GM18499 (cell line): ENCODE measurements around the gene DLEC1.
"Not testable (repeated sequence)": the region's sequence is repeated elsewhere in the genome, so short reads cannot be mapped to it uniquely, and the experiment has no call there.

Experiments
- ATAC-seq: cut with Tn5 transposase; IDR thresholded peaks from one replicate; pipeline ENCODE4 v1.9.1; 2021; ENCODE audit warnings: moderate number of reproducible peaks; ENCODE audit not compliant: insufficient read depth, unreplicated experiment

Gene DLEC1

GRCh38 chr3:38077073-38077472, 38.1 kb downstream of the DLEC1 start:
- not testable (repeated sequence) for ATAC-seq

- ATAC-seq, result not testable (repeated sequence)
These were observed 43.3 kb downstream of the DLEC1 start for GRCh38 chr3:38082296-38082695.

GRCh38 chr3:38083254-38083653, 44.2 kb downstream of the DLEC1 start:
- not testable (repeated sequence) for ATAC-seq

- ATAC-seq, result no peak
These were observed 44.9 kb downstream of the DLEC1 start for GRCh38 chr3:38083871-38084333.

DNA sequence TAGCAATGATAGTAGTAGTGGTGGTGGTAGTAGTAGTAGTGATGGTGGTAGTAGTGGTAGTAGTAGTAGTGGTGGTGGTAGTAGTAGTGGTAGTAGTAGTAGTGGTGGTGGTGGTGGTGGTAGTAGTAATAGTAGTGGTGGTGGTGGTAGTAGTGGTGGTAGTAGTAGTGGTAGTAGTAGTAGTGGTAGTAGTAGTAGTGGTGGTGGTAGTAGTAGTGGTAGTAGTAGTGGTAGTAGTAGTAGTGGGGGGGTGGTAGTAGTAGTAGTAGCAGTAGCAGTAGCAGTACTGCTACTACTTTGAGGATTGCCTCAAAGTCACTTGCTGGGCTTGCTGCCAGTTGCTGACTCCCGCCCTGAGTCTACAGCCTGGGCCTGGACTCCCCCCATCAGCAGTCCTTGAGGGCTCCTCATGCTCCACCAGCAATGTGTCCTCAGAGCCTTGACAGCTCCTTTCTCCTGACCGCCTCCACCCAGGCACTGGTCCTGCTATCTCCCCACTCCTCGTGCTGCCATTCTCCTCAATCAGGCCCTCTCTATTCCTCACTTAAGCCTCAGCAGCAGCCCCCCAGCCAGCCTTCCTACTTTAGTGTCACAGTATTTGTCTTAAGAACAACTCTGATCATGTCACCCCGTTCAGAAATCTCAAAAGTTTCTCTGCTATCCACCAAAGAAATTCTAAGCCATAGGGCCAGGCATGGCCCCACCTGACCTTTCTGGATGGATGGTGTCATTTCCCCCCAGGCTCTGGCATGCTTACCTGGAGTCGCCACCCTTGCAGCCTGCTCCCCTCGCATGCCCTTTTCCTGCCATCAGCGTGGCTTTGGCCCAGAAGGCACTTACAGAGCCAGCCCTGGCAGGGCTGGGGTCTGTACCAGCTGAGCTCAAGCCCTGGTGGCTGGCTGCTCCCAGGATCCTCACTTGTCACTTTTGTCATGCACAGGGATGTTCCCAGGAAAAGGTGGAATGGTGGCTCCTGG, 45.6 kb downstream of the DLEC1 start:
- no peak for ATAC-seq

DNA sequence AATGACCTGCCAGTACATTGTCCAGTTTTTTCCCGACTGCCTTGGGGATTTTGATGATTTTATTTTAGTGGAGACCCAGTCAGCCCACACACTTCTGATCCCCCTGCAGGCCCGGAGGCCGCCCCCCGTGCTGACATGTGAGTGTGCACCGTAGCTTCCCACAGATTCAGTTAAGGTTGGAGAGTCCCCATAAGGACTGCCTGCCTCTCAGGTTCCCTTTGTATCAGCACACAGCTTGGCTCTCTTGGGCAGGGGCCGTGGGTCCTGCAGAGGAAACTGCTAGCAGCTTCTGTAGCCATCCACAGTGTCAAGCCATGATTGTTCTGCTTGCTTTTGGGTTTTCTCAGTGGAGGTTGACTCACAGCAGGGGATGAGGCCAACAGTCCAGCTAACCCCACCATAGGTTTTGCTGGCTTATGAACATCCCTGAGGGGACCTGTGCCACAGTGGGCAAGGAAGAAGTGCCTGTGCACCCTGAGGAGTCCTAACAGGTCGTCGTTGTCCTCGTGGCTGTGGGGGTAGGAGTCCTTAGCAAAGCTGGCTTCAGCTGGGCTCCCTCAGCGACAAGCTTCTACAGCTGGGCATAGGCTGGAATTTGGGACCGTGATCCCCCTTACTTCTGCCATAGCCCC, 46.4 kb downstream of the DLEC1 start:
- ATAC-seq, result no peak

DNA sequence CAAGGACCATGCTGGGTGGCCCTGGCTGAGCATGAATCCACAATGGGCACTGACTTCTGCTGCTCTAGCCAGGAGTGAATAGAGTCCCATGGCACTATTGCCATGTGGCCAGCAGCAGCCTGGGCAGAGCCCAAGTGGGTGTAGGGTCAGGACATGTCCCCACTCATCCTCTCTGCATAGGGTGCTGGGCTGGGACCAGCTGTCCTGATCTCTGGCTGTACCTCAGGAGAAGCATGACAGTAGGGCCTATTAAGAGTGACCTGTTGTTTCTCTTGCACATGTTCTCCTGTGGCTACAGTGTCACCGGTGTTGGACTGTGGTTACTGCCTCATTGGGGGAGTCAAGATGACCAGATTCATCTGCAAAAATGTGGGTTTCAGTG, 46.9 kb downstream of the DLEC1 start:
- ATAC-seq, result no peak

- no peak for ATAC-seq
These were observed 47.5 kb downstream of the DLEC1 start for GRCh38 chr3:38086496-38086895.

GRCh38 chr3:38087278-38087677, 48.3 kb downstream of the DLEC1 start:
- ATAC-seq, result not testable (repeated sequence)

GRCh38 chr3:38088126-38089078, 49.4 kb downstream of the DLEC1 start:
- ATAC-seq, result no peak

- no peak for ATAC-seq
These were observed 50.2 kb downstream of the DLEC1 start for GRCh38 chr3:38089163-38089562.

DNA sequence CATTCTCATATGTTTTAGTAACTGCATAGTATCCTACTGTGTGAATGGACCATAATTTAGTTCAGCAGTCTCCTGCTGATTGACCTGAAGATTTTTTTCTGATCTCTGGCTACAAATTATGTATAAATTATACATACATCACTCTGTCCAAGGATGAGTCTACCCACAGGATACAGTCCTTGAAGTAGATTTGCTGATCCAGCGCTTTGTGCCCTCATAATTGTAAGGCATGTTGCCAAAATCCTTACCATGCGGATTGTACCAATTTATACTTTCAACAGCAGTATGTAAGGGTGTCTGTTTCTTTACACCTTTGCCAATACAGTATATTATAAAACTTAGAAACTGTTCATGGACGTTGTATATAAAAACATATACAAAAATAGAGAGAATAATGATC, 51.4 kb downstream of the DLEC1 start:
- no peak for ATAC-seq

DNA sequence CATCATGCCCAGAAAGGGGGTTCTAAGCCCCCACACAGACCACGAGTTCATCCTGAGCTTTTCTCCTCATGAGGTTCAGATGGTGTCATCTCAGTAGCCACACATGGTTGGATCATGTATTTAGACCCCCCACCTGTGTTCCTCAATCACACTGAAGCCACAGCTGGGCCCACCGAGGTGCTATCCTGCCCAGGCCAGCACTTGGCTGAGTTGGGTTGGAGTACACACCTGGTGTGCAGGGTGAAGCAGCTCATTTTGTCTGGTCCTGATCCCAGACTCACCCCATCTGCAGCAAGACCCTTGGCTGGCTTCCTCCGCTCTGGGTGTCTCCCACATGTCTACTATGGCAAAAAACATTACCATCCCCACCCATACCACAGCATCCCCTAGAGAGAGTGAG, 56.0 kb downstream of the DLEC1 start:
- no peak for ATAC-seq

DNA sequence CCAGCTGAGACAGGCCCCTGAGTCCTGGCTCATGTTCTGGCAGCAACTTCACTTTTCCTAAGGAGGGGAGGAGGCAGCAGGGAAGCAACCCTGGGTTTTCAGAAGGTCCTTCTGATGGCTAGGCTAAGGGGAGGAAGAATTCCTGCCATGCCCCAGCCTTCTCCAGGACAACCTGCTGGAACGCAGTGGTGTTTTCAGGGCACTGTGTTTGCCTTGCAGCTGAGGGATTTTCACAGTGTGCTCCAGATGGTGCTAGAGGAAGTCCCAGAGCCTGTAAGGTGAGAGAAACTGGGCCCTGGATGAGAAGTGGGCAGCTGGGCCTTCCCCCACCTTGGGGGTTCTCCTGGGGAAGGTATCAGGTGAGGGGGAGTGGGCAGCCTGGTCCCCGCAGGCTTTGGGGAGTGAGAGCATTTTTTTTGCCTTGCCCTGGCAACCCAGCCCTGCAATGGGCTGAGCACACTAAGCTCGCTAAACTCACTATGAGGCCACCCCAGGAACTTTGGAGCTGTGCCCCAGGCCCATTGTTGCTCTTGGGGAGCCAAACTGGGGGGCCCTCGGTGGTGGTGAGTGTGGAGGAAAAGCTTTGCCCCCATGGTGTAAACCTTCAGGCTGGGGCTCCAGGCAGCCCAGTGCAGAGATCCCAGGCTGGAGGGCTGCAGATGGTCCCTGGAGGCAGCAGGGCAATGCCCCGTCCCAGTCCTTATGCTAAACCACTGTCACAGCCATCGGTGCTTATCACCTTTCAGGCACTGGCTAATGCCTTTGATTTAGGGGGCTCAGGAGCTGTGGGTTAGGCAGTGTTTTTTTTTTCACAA, 56.9 kb downstream of the DLEC1 start:
- no peak for ATAC-seq

GRCh38 chr3:38097446-38098375, 58.7 kb downstream of the DLEC1 start:
- no peak for ATAC-seq

- no peak for ATAC-seq
These were observed 59.3 kb downstream of the DLEC1 start for GRCh38 chr3:38098376-38098723.

DNA sequence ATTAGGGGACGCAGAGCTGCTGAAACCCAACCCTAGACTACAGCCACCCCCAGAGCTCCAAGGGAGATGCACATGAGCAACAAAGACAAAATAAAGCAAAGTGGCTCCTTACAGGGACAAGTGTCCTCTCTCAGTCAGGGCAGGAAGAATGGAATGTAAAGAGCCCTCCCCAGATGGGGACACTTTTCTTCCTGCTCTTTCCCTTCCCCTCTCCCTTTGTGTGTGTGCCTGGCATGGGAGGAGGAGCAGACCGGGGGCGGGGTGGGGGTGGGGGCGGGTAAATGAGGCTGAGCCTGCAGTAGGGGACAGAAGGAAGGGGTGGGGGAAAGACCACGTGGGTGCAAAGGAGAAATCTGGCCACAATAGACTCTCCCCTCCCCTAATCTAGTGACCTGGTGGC, 60.5 kb downstream of the DLEC1 start:
- no peak for ATAC-seq

GRCh38 chr3:38100498-38100897, 61.5 kb downstream of the DLEC1 start:
- no peak for ATAC-seq
